H1 (cell line): Measurements from ENCODE around the gene METRNL. TPM values are rescaled to one million over a fixed set of nuclear protein-coding genes. Genes with fewer than 3 reads are reported as not detected.

Experiments used
- CTCF ChIA-PET: fragments of 300-600 bp; sonication (Branson Sonifier 250); formaldehyde crosslinking; loops from one replicate; lab custom pipeline; 2021; ENCODE audit not compliant: partially characterized antibody; lab: Charles Lee
- POLR2A ChIA-PET: fragments of 300-600 bp; sonication (Branson Sonifier 250); formaldehyde crosslinking; loops from one replicate; lab custom pipeline; 2021; ENCODE audit warnings: inconsistent platforms; ENCODE audit not compliant: partially characterized antibody; lab: Charles Lee
- DNase-seq, 2 experiments: peaks; one replicate each; pipeline versions ENCODE4 v3.0.0 to v3.0.0-alpha.2; 2010 to 2022; ENCODE audit warnings: low spot score in 2 of 2, low read depth in 1 of 2, mixed read lengths in 1 of 2
- FAIRE-seq: peaks from 2 replicates; lab custom pipeline; 2011; peaks lifted over from hg19 to GRCh38; lab: Jason Lieb, UNC
- H2AFZ ChIP-seq: 2 replicates; pipeline ENCODE4 v1.8.1; 2012; ENCODE audit warnings: low read length, inconsistent platforms
- H2AK5ac ChIP-seq: 2 replicates; pipeline ENCODE4 v1.6.1; 2013; ENCODE audit warnings: low read depth, low read length
- H2BK120ac ChIP-seq: replicated peaks from 2 replicates; pipeline ENCODE3; 2013; ENCODE audit warnings: low read depth, low read length, inconsistent platforms
- H2BK12ac ChIP-seq: 2 replicates; pipeline ENCODE4 v1.6.1; 2013; ENCODE audit warnings: low read depth, low read length
- H2BK15ac ChIP-seq: 2 replicates; pipeline ENCODE4 v1.6.1; 2013; ENCODE audit warnings: low read length
- H2BK20ac ChIP-seq: 2 replicates; pipeline ENCODE4 v1.6.1; 2013; ENCODE audit warnings: low read length
- H2BK5ac ChIP-seq: 2 replicates; pipeline ENCODE4 v1.6.1; 2013; ENCODE audit warnings: low read depth, low read length
- H3K14ac ChIP-seq: 2 replicates; pipeline ENCODE4 v1.6.1; 2013; ENCODE audit warnings: inconsistent platforms; ENCODE audit not compliant: insufficient read length
- H3K18ac ChIP-seq: 2 replicates; pipeline ENCODE4 v1.6.1; 2013; ENCODE audit warnings: low read length; ENCODE audit errors: extremely low read depth
- H3K23ac ChIP-seq: 2 replicates; pipeline ENCODE4 v1.6.1; 2013; ENCODE audit warnings: inconsistent platforms; ENCODE audit not compliant: insufficient read length
- H3K23me2 ChIP-seq: 2 replicates; pipeline ENCODE4 v1.6.1; 2013; ENCODE audit warnings: low read depth, low read length
- H3K27ac ChIP-seq: 2 replicates; pipeline ENCODE4 v1.6.1; 2011; ENCODE audit warnings: low read depth, low read length, inconsistent platforms
- H3K27me3 ChIP-seq, 4 experiments: replicated peaks in 1 of 4; 1 replicate in 1 of 4; 2 replicates in 3 of 4; pipeline versions ENCODE4 v1.6.1 to v1.8.1; 2011 to 2013; ENCODE audit warnings: low read length in 3 of 4, mild to moderate bottlenecking in 3 of 4, inconsistent platforms in 2 of 4, mixed read lengths in 2 of 4, moderate library complexity in 1 of 4; ENCODE audit not compliant: control insufficient read depth in 3 of 4, insufficient read depth in 3 of 4; ENCODE audit errors: extremely low read depth in 1 of 4
- H3K36me3 ChIP-seq, 4 experiments: 2 replicates each; pipeline versions ENCODE4 v1.6.1 to v1.8.1; 2011 to 2013; ENCODE audit warnings: mild to moderate bottlenecking in 4 of 4, low read length in 3 of 4, moderate library complexity in 2 of 4, control low read depth in 1 of 4, inconsistent platforms in 1 of 4; ENCODE audit not compliant: insufficient read depth in 4 of 4, control insufficient read depth in 2 of 4
- H3K4ac ChIP-seq: replicated peaks from 2 replicates; pipeline ENCODE3; 2013; ENCODE audit warnings: low read length, low read depth, mixed read lengths, inconsistent platforms; ENCODE audit not compliant: insufficient read length
- H3K4me1 ChIP-seq, 4 experiments: replicated peaks in 1 of 4; 1 replicate in 1 of 4; 2 replicates in 3 of 4; pipeline versions ENCODE4 v1.6.1 to v1.8.1; 2011 to 2013; ENCODE audit warnings: low read length in 3 of 4, inconsistent platforms in 2 of 4, mixed read lengths in 1 of 4; ENCODE audit not compliant: insufficient read depth in 4 of 4, control insufficient read depth in 3 of 4
- H3K4me2 ChIP-seq, 2 experiments: 2 replicates each; pipeline versions ENCODE4 v1.6.1 to v1.8.1; 2011 to 2013; ENCODE audit warnings: low read depth in 2 of 2, low read length in 2 of 2, control low read depth in 1 of 2, inconsistent platforms in 1 of 2, mild to moderate bottlenecking in 1 of 2; ENCODE audit not compliant: insufficient read depth in 1 of 2
- H3K4me3 ChIP-seq, 4 experiments: fragments of 200-600, 300-600 bp in 1 of 4; sonication (generic), shearing (Covaris generic), sonication (Bioruptor Twin) in 1 of 4; 2 replicates each; pipeline versions ENCODE4 v1.5.1 to v1.8.1; 2011 to 2016; ENCODE audit warnings: low read length in 4 of 4, low read depth in 3 of 4, control low read depth in 2 of 4, inconsistent platforms in 2 of 4, mild to moderate bottlenecking in 2 of 4, mixed read lengths in 1 of 4, moderate library complexity in 1 of 4; ENCODE audit not compliant: insufficient read depth in 2 of 4; ENCODE audit errors: extremely low read depth in 1 of 4
- H3K56ac ChIP-seq: replicated peaks from 2 replicates; pipeline ENCODE3; 2013; ENCODE audit warnings: low read depth, mild to moderate bottlenecking, mixed read lengths, low read length, inconsistent platforms; ENCODE audit not compliant: insufficient read length
- H3K79me1 ChIP-seq: 2 replicates; pipeline ENCODE4 v1.6.1; 2013; ENCODE audit warnings: low read depth, low read length, control low read depth
- H3K79me2 ChIP-seq, 2 experiments: 2 replicates each; pipeline versions ENCODE4 v1.6.1 to v1.8.1; 2012 to 2013; ENCODE audit warnings: low read length in 2 of 2, mild to moderate bottlenecking in 2 of 2, inconsistent platforms in 1 of 2; ENCODE audit not compliant: insufficient read depth in 2 of 2, control insufficient read depth in 1 of 2
- H3K9ac ChIP-seq, 4 experiments: replicated peaks in 1 of 4; 1 replicate in 1 of 4; 2 replicates in 3 of 4; pipeline versions ENCODE4 v1.6.1 to v1.8.1; 2011 to 2013; ENCODE audit warnings: low read depth in 3 of 4, low read length in 3 of 4, control low read depth in 2 of 4, mild to moderate bottlenecking in 2 of 4, moderate library complexity in 2 of 4, inconsistent platforms in 1 of 4; ENCODE audit errors: extremely low read depth in 1 of 4
- H3K9me3 ChIP-seq, 2 experiments: 2 replicates each; pipeline versions ENCODE4 v1.6.1 to v1.8.1; 2012 to 2013; ENCODE audit warnings: mild to moderate bottlenecking in 2 of 2, moderate library complexity in 2 of 2, control low read depth in 1 of 2, inconsistent platforms in 1 of 2, low read depth in 1 of 2, low read length in 1 of 2, mixed read lengths in 1 of 2; ENCODE audit not compliant: insufficient read depth in 2 of 2
- H4K20me1 ChIP-seq, 2 experiments: replicated peaks in 1 of 2; 2 replicates each; pipeline versions ENCODE3 to v1.8.1; 2011 to 2013; ENCODE audit warnings: inconsistent platforms in 2 of 2, low read length in 2 of 2, mild to moderate bottlenecking in 1 of 2; ENCODE audit not compliant: insufficient read depth in 2 of 2, control insufficient read depth in 1 of 2
- H4K5ac ChIP-seq: 2 replicates; pipeline ENCODE4 v1.6.1; 2013; ENCODE audit warnings: low read length, low read depth, mixed read lengths, inconsistent platforms; ENCODE audit not compliant: insufficient read length
- H4K8ac ChIP-seq: 2 replicates; pipeline ENCODE4 v1.8.0; 2013; ENCODE audit warnings: mild to moderate bottlenecking, moderate library complexity, low read length, inconsistent platforms; ENCODE audit not compliant: insufficient read depth; ENCODE audit errors: extremely low read depth
- H4K91ac ChIP-seq: replicated peaks from 2 replicates; pipeline ENCODE3; 2013; ENCODE audit warnings: low read length, mixed read lengths, inconsistent platforms; ENCODE audit not compliant: insufficient read length
- TAF7 ChIP-seq: optimal IDR thresholded peaks from 2 replicates; pipeline ENCODE3; 2011; ENCODE audit warnings: low read depth, mild to moderate bottlenecking, inconsistent platforms, low read length, moderate library complexity, borderline replicate concordance
- WGBS, 2 experiments: shearing (Covaris generic) in 1 of 2; methylation state at CpG; one replicate each; pipeline versions ENCODE4 v1.1.6 to v1.1.7; 2013 to 2015; ENCODE audit warnings: low lambda C conversion rate in 2 of 2, mixed read lengths in 2 of 2, inconsistent platforms in 1 of 2, low coverage in 1 of 2, missing lambda C conversion rate in 1 of 2; ENCODE audit not compliant: insufficient replicate concordance in 2 of 2, insufficient coverage in 1 of 2, insufficient read length in 1 of 2; ENCODE audit errors: extremely low coverage in 1 of 2, missing lambda C conversion rate in 1 of 2; 5-methylcytosine and 5-hydroxymethylcytosine counted together
- polyA plus RNA-seq, 7 experiments: library from polyadenylated mRNA; depleted of rRNA in 3 of 7; stranded (reverse) in 5 of 7; unstranded in 2 of 7; fragments of >200 nt in 5 of 7; fragments of 200-250 nt in 2 of 7; gene quantifications; 1 replicate in 5 of 7; 2 replicates in 1 of 7; 4 replicates in 1 of 7; pipeline versions ENCODE4 v1.2.1 to v1.2.3, GENCODE V29; 2011 to 2013; ENCODE audit warnings: missing spikeins in 2 of 7, mixed read lengths in 2 of 7
- total RNA-seq: library from RNA; stranded (reverse); fragmentation: NEBNext Ultra II Directional; extraction: Animal tissue kit (Norgen Biotek cat#: 25700); gene quantifications from 2 replicates; pipeline ENCODE4 v1.2.1, GENCODE V29; 2021
- TF ChIP-seq, protein P1 (sequence below): IDR thresholded peaks from 2 replicates; pipeline ENCODE4 v1.6.1; 2011; ENCODE audit warnings: low read depth, mild to moderate bottlenecking, low read length; ENCODE audit not compliant: insufficient read depth

Gene METRNL
- total and polyA plus RNA-seq, 2 of the 8 experiments (the other 6 are each of a cell fraction or from before 2014, with no cell fraction given): 13.9 to 14.2 TPM

DNA sequence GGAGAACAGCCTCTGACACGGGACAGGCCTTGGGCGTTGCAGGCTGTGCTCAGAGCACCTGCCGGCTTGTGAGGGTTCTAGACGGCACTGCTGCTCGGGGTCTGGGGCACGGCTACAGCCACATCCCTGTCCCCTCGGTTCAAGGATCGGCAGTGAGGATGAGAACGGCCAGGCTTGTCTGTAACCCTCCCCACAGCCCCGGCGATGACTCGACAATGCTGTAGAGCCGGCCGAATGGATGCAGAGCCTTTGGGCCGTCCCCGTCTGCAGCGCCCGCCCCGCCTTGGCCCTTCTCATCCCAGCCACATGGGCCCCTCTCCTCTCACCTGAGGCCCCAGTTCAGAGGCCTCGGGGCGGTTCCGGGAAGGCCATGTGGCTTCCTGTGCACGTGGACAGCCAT lies 49.0 kb upstream of the METRNL start:
- Histone ChIP-seq H3K36me3 (no peaks in the 10 kb centered on the region), H3K14ac (no peak overlapping the region), H3K79me1 (no peaks in the 10 kb centered on the region), H3K23me2 (no peaks in the 10 kb centered on the region), H3K9ac (no peak overlapping the region; a peak in 1 of 7 replicates), H3K4me3 (no peak overlapping the region), H2BK120ac (no peak overlapping the region), H3K18ac (peak overlapping the region; percentile 6; the same call in 1 of the 2 replicates), H2AK5ac (no peak overlapping the region), H3K4me2 (no peak overlapping the region), H3K56ac (no peak overlapping the region), H2BK12ac (no peak overlapping the region), H3K27me3 (no peaks in the 10 kb centered on the region), H3K4me1 (no peaks in the 10 kb centered on the region; a peak in 1 of 7 replicates), H3K79me2 (no peaks in the 10 kb centered on the region), H3K9me3 (peaks cover 2 to 13% of the 10 kb centered on the region in 2 experiments; a peak in 2 of 4 replicates), H4K5ac (no peak overlapping the region), H3K27ac (no peak overlapping the region; the same call in 1 of the 2 replicates), H2AFZ (no peak overlapping the region), H2BK5ac (no peak overlapping the region), H4K8ac (no peak overlapping the region), H4K91ac (no peak overlapping the region), H3K23ac (no peak overlapping the region), H4K20me1 (no peaks in the 10 kb centered on the region), H2BK20ac (no peak overlapping the region), H2BK15ac (no peak overlapping the region), H3K4ac (no peak overlapping the region)
- FAIRE-seq (no peak), DNase-seq (no peak)
- 88% methylated on average over 23 of the region's 23 CpGs; no CpG with 5 or more reads in 1 of the 2 experiments for WGBS, 2 experiments
- ChIA-PET POLR2A (no interaction called here), CTCF (interaction anchor here (1.2 kb wide), 1 partner anchor 9 kb away, joined by 3 read pairs; no protein-coding TSS in a partner anchor)
- TF ChIP-seq, protein P1, sequence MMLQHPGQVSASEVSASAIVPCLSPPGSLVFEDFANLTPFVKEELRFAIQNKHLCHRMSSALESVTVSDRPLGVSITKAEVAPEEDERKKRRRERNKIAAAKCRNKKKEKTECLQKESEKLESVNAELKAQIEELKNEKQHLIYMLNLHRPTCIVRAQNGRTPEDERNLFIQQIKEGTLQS: no peak
- no peak for TF ChIP-seq TAF7
